T1000 (cell line): ENCODE results near the gene ADAM19.

Source experiments
- DNase-seq: peaks from one replicate; lab custom pipeline; 2025; ENCODE audit warnings: mixed read lengths; lab: John Stamatoyannopoulos, UW

ADAM19 gene

DNA sequence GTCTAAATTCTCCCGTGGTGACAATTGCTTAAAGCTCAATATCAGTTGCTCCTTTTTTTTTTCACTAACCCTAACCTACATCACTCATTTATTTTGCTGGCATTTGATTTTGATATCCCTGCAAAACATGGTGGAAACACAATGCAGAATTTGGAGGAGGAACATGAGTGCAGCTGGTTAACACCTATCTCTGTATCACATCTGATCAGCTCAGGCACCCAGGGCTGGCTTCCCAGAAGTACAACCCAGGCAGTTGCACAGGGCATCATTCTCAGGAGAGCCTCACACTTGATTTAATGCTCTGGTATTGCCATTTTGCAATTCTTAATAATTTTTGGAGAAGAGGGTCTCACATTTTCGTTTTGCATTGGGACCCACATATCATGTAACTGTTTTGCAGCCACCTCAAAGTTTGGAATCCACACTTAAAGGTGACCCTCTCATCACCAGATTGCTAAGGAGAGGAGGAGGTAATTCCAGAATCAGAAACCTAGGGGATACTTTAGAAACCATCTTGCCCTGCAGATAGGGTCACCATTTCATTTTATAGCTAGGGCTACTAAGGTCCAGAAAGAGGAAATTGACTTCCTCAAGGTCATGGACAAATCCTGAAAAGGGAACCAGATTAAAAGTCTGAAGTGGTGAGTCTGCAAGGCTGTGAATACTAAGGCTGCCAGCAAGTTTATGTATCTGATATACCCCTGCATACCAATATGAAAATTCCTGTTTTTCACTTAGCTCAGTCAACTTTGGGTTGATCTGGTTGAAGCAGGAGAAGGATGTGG lies 19.3 kb upstream of the ADAM19 start:
- no peak for DNase-seq

DNA sequence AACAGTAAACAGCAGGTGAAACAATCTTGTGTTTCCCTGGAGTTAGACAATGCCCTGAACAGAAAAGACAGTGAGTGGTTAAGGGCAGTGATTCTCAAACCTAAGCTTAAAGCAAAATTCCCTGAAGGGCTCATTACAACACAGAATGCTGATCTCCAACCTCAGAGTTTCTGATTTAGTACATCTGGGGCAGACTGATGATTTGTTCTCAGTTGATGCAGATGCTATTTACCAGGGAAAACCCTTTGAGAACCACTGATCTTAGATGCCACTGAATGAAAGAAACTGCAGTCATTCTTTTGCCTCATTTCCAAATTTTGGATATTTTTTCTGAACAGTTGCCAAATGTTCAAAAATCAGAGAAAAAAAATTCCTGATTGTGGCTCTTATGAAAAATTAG lies 18.7 kb upstream of the ADAM19 start:
- DNase-seq, result no peak

DNA sequence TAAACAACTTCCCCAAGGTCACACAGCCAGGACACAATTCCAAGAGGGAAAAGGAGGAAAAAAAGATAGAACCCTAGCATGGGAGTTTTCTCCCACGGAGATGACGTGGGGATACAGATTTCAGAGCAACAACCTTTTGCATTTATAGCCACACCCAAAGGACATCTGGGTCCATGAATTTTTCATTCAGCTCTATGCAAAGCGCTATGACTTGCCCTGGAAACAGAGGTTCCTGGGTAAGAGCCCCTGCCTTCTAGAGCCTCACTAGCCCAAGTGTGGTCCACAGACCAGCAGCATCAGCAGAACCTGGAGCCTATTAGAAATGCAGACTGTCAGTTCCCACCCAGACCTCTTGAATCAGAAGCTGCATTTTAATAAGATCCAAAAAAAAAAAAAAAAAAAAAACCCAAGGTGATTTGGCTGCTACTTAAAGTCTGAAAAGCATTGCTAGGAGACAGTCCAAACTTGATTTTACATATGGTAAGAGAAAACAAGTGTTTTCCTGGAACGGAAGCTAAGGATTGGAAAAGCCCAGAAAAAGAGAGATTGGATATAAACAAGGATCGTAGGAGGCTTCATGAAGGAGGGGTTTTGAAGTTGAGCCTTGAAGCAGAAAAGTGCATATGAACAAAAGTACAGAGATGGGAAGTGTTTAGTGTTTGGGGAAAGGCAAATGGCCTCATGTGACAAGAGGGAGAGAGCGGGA lies 17.6 kb upstream of the ADAM19 start:
- no peak for DNase-seq

DNA sequence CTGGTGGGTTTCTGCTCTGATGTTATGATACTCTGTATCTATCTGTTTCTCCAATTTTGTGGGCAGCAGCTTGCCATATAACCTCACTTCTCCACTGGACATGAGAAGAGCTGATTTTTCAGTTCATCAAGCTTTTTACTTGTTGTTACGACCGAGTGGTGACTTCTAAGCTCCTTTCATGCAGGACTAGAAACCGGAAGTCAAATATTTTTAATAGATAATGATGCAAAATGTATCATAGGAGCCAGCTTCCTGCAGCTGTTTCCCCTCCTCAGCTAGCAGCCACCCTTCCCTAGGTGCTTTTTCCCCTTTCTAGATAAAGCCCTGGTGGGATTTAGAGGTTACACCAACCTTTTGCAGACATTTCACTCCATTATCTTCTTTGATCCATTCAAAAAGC lies 17.0 kb upstream of the ADAM19 start:
- no peak for DNase-seq

DNA sequence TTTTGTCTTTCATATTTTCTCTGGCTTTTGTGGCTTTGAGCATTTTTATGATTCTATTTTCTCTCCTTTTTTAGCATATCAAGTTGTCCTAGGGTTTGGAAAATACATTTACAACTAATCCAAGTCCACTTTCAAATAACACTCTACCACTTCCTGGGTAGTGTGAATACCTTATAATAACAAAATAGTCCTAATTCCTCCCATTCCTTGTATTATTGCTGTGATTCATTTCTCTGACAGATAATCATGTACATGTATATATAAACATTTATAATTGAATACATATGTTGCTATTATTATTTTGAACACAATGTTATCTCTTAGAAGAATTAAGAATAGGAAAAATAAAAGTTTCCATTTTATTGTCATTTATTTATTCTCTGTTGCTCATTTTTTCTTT lies 14.9 kb upstream of the ADAM19 start:
- DNase-seq, result no peak

DNA sequence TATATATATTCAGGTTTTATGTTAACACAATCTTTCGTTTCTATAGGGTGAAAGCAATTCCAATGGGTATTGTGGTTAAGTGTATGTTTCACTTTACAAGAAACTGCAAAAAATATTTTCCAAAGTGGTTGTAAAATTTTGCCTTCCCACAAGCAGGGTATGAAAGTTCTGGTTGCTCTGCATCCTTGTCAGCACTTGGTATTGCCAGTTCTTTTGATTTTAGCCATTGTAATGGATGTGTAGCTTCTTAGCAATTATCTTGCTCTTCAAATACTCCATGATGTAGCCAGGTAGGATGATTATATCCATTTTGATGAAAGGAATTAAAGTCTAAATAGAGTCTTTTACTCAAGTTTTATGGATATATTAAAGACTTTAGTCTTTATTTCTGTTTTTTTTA lies 9.1 kb upstream of the ADAM19 start:
- no peak for DNase-seq

DNA sequence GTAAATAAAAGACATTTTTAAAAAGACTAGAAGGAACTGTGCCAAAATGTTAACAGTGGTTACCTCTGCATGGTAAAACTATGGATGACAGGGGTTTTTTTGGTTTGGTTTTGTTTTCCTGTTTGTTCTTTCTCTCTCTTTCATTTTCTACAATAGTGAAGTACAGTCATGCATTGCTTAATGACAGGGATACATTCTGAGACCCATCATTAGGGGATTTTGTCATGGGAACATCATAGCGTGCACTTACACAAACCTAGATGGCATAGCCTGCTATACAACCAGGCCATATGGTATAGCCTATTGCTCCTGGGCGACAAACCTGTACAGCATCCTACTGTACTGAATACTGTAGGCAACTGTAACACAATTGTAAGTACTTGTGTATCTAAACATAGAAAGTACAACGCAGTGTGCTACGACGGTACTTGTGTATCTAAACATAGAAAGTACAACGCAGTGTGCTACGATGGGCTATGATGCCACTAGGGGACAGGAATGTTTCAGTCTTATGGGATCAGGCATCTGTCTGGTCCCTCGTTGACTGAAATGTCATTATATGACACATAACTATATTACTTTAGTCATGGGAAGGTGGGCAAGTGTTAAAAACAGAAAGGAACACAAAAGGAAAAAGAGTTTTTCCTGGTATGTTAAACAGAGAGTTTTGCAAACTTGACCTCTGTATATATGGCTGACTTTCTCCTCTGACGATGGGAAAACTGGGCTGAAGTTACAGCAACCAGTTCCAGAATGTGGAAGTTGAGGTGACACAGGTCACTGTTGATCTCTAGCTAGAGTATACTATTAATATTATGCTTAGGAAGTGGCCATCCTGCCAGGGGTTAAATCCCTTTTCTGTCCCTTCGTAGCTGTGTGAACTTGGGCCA lies 7.4 kb upstream of the ADAM19 start:
- no peak for DNase-seq

DNA sequence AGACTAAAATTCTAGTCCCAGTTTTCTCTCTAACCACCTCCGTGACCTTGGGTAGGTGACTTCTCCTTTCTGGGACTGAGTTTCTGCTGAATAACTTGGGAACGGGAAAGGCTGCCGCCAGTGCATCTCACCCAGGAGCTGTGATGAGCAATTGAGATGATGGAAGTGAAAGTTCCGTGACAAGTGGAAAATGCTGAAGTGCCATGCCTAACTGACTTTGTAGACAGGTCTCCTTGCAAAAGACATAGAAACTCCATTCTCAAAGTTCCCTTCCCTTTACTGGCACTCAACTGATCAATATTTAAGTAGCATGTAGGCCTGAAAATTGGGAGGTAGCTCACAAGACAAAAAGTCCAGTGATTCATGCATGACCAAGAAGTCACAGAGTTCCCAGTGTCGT lies 6.3 kb upstream of the ADAM19 start:
- DNase-seq, result no peak

DNA sequence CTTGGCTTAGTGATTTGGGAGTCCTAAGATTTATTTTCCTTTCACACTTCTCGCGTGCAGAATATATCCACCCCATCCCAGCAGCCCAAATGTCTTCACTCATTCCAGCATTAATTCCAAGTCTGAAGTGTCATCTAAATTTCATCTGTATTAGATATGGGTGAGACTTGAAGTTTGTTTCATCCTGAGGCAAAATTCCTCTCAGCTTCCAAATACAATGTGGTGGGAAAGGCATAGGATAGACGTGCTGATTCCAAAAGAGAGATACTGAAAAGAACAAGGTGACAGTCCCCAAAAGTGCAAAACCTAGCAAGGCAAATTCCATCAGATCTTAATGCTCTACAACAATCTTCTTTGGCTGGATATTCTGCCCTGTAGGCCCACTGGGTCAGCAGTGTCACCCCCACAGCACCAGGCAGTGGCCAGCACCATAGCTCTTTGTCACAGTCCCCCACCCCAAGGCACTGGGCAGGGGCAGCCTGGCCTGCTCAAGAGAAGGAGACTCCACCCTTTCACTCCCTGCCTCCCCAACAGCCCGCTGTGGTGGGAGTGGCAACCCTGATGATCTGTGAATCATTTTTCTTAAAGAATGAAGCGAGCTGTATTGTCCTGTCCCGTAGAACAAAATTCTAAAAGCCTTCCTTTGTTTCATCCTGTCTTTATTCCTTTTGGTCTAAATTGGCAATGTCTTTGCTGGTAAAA lies 2.7 kb upstream of the ADAM19 start:
- no peak for DNase-seq

DNA sequence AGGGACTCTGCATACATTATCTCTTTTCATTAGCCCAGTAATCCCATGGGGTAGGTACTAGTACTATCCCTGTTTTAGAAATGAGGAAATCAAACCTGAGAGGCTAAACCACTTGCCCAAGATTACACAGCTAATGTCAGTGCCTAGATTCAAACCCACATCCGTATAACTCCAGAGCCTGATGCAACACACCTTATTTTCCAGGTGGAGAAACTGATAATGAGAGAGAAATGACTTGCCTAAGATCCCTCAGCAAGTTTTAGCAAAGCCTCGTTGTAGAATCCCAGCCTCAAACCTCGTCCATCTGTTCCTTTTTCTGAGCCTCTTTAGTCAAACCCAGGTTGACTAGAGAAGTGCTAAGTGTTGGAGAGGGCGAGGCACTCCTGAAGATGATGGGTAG lies 1.1 kb upstream of the ADAM19 start:
- DNase-seq, result no peak

DNA sequence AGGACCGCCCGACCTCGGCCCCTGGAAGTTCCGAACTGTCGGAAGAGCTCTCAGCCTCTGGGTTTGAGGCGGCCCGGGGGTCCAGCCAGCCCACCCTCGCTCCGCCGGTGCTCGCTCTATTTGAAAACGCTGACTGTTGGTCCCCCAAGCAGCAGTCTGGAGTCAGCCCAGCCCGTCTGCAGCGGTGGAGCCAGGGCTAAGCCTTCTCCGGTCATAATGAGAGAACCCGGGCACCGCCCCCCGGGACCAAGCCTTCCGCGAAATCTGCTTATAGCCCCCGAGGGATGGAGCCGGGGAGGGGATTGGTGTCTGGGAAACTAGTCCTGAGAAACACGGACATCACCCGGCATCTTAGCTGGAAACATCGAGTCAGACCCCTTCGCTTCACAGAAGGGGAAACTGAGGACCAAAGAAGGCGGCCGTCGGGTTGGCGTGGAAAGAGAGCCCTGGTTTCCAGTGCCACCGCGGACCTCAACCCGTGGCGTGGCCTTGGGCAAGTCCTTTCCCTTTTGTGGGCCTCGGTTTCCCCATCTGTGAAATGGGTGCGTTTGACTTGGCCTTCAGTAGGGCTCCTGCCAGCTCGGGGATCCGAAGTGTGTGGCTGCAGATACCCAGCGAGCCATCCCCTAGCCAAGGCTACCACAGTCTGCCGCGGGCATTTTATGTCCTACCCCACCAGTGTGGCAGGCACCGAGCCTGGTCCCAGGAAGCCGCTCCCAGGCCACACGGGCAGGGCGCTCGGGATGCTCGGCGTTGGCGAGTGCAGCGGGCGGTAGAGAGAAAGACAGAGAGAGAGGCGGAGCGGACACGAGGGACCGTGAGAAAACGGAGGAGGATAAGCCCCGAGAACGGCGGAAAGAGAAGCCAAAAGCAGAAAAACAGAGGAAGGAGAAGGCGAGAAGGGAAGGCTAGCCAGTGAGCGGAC lies 857 bp downstream of the ADAM19 start:
- DNase-seq, result no peak

DNA sequence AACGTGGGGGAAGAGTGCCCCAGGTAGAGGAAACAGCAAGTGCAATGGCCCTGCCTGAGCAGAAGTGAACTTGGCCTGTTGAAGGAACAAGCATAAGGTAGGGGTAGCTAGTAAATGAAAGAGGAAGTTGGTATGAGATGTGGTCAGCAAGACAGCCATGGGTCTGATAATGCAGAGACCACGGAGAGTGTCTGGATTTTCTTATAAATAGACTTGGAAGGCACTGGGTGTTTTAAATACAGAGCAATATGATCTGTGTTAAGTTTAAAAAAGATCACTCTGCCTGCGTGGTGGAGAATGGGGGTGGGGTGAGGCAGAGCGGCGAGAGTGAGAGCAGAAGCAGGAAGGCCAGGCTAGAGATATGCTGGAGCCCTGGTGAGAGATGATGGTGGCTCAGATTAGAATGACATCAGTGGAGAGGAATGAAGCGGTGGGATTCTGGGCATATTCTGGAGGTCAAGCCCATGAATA lies 4.2 kb downstream of the ADAM19 start:
- DNase-seq, result peak; percentile 29

DNA sequence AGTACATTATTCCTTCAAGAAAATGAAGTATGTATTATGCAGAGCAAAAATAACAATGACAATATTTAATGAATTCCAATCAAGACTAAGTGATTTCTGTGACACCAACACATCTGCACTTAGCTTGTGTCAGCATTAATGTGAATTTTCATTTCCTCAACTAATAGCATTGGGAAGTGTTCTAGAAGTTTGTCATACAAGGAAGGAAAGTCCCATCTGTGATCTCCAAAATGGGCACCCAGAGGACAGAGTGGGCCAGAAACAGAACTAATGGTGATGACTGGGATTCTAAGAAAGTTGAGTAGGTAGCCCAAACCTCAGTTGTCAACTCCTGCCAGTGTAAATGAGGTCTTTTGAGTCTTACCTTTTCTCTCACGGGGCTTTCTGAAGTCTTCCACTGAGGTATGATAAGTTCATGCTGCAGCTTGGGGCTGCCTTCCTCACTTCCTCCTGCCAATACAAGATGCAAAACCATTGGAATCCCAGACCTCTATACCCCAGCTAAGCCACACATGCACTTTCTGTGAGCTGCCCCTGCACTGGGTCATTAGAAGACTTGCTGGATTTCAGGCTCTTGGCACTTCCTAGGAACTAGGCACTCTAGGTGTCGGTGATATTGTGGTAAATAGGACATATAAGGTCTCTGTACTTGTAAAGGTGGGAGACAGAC lies 4.9 kb downstream of the ADAM19 start:
- DNase-seq, result no peak

DNA sequence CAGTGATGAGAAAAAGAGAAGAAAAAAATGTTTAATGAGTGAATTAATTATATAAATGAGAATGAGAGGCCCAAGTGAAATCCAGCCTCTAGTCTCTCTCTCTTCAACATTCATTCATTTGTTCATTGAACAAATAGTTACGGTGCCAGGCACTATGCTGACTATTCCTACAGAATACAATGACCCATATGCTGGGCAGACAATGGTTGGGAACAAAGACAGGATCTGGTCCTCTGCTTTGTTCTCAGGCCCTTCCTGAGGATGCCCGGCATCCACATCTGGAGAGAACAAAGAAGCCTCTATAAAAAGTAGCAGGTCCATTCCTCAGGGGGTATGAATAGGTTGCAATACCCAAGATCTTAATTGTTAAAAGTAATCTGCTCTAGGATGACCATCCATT lies 6.9 kb downstream of the ADAM19 start:
- DNase-seq, result no peak

DNA sequence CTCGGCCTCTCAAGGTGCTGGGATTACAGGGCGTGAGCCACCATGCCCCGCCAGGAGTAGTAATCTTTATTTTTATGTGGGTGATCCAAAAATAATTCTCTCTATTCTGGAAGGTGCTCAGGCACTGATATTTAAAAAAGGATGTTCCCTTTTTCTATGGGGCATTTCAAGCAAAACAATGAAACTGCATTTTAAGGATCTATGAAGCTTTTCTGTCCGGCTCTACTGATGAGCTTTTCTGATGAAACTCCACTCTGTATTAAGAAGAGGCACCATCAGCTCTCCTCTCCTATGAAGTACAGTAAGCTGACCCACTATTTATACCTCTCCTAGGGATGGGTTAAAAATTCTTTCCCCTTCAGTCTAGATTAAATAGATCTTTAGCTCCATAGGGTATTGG lies 7.4 kb downstream of the ADAM19 start:
- no peak for DNase-seq

DNA sequence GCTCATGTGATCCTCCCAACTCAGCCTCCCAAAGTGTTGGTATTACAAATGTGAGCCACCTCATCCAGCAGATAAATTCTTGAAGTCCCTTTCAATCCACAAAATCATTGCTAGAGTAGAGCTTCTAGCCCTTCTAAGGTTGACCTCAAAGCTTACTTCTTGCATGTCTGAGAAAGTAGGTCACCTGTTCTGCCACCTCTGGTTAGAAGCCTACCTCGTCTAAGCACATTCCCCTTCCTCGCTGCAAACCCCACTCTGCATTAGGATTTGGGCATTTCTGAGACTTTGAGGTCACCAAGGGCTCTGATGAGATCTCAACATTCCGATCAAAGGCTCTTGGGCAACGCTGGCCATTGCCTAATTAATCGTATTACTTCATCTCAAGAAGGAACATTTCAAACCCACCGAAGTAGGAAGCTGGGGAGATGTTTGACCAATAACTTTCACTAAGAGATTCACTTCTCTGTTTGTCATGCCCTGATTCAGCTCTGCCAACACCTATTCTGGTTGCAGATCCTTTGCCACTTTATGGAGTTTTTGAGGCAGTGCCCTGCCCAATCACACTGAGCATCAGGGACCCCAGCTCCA lies 8.6 kb downstream of the ADAM19 start:
- DNase-seq, result no peak

DNA sequence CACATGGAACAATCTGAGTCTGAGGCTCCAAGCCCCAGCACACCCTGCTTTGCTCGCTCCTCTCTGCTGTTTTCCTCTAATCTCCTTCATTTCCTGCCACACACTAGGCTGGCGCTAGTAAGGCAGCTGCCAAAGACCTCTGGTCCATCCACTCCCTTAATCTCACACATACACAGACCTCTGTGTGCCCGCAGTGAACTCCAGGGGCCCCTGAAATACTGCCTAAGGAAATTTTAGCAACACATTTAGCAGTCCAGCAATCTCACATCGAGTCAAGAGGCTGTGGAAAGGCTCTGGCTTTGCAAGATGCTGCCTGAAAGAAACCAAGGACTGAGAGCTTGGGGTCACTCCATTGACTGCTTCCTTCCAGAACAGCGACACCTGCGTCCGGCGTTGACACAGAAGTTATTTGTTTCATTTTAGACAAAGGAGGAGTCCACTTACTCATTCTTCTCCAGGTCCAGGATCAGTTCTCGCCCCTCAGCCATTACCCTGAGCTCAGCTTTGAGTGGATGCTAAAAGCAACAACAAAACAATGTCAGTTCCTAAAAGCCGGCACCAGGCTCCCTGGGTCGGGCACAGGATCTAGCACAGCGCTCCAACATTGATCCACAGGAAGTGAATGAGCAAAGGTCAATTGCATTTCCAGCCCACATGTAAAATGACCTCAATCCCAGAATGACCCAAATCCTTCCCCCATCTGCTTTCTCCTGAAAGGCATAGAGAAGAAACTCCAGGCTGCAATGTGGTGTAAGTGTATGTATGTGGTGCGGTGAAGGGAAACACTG lies 11.5 kb downstream of the ADAM19 start:
- no peak for DNase-seq

DNA sequence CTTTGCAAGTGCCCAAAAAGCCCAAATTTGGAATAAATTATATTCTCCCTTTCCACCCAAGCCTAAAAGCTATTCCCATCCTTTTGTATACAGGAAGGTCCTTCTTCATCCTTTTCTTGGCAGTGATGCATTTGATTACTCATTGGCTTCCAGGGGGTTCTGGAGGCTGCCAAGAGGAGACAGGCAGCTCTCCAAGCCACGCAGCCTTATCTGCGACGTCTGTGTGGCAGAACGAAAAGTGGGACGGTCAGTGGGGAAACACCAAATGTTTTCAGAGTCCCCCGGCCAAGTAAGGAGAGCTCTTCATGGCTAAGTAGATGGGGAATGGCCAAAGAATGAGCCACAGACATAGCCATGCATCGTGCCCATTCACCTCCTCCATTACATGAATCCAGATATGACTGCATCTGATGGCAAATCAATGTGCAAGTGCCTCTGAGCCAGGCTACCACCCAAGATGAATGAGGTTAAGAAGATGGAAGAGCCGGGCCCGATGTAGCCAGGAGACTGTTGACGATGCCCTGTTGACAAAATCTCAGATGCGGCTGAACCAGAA lies 12.1 kb downstream of the ADAM19 start:
- DNase-seq, result no peak

DNA sequence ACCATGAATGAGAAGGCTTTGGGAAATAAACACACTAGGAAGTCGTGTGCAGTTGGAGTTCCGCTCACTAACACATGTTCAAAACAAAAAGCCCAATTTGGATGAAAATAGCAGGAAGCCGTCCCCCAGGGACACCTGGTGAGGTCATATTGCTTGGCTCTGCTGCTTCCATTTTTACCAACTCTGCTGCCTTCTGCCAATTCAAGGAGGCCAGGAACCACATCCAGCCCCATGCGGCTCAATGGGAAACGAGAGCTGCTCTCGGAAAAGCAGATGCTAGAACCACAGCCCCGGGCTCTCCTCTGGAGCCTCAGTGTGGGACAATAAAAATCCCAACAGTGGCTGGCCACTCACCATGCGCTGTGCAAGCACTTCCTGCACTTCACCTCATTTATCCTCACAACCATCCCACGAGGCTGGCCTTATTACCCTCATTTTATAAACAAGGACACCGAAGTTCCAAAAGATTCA lies 13.4 kb downstream of the ADAM19 start:
- DNase-seq, result no peak
